ENCODE measurements around the gene KDELR3. TPM values are rescaled to one million over a fixed set of nuclear protein-coding genes. Genes with fewer than 3 reads are reported as not detected.

The KDELR3 gene
- total RNA-seq, 1 donor from 2014 or later: not detected

DNA sequence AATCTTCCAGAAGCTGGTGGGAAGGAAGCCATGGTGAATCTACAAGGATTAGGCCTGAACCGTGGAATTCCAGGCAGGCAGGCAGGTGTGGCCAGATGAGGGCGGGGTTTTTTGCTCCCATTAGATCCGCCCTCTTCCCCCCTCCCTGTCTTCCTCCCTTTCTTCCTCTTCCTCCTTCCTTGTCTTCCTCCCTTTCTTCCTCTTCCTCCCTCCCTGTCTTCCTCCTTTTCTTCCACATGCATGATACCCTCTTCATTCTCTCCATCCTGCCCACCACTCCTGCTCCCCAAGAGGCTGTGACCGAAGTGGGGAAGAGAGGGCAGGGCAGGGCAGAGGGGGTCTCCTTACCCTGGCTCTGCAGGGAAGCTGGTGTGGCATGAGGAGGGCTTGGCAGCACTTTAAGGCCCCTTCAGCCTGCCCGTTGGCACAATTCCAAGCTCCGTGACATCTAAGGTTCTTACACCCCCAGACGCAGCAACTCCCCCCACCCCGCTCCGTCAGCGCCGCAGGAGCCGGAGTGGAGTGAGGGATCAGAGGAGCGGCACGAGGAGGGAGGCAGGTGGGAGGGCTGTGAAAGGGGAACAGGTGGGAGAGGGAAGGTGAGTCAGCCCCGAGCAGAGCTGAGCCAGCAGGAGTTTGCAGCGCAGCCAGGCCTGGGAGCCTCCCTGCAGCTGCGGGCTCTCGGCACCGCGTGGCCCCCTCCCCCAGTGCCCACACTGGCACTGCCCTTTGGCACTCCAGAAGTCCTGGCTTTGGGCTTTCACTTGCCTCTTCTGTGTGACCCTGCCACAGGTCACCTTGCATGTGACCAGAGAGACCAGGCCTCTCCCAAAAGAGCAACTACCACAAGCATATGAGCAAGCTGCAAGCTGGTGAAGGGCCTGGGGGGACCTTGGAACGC lies 45.0 kb upstream of the KDELR3 start:
- H3K27me3 Mint-ChIP-seq (ENCODE audit: unreplicated experiment): peaks cover 3% of the 10 kb centered on the region
- no peak overlapping the region for H3K4me3 Mint-ChIP-seq (ENCODE audit: unreplicated experiment)
- H3K9me3 Mint-ChIP-seq (ENCODE audit: unreplicated experiment): peaks cover 2% of the 10 kb centered on the region
- no peaks in the 10 kb centered on the region for H3K36me3 Mint-ChIP-seq (ENCODE audit: unreplicated experiment)
- no peak overlapping the region for H3K27ac Mint-ChIP-seq (ENCODE audit: unreplicated experiment)
- no peaks in the 10 kb centered on the region for H3K4me1 Mint-ChIP-seq (ENCODE audit: low read depth, unreplicated experiment)
- TF ChIP-seq, protein P1, sequence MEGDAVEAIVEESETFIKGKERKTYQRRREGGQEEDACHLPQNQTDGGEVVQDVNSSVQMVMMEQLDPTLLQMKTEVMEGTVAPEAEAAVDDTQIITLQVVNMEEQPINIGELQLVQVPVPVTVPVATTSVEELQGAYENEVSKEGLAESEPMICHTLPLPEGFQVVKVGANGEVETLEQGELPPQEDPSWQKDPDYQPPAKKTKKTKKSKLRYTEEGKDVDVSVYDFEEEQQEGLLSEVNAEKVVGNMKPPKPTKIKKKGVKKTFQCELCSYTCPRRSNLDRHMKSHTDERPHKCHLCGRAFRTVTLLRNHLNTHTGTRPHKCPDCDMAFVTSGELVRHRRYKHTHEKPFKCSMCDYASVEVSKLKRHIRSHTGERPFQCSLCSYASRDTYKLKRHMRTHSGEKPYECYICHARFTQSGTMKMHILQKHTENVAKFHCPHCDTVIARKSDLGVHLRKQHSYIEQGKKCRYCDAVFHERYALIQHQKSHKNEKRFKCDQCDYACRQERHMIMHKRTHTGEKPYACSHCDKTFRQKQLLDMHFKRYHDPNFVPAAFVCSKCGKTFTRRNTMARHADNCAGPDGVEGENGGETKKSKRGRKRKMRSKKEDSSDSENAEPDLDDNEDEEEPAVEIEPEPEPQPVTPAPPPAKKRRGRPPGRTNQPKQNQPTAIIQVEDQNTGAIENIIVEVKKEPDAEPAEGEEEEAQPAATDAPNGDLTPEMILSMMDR (IDR thresholded peaks at IDR 0.05; ENCODE audit: partially characterized antibody, unreplicated experiment): no peak
- DNase-seq: no peak

DNA sequence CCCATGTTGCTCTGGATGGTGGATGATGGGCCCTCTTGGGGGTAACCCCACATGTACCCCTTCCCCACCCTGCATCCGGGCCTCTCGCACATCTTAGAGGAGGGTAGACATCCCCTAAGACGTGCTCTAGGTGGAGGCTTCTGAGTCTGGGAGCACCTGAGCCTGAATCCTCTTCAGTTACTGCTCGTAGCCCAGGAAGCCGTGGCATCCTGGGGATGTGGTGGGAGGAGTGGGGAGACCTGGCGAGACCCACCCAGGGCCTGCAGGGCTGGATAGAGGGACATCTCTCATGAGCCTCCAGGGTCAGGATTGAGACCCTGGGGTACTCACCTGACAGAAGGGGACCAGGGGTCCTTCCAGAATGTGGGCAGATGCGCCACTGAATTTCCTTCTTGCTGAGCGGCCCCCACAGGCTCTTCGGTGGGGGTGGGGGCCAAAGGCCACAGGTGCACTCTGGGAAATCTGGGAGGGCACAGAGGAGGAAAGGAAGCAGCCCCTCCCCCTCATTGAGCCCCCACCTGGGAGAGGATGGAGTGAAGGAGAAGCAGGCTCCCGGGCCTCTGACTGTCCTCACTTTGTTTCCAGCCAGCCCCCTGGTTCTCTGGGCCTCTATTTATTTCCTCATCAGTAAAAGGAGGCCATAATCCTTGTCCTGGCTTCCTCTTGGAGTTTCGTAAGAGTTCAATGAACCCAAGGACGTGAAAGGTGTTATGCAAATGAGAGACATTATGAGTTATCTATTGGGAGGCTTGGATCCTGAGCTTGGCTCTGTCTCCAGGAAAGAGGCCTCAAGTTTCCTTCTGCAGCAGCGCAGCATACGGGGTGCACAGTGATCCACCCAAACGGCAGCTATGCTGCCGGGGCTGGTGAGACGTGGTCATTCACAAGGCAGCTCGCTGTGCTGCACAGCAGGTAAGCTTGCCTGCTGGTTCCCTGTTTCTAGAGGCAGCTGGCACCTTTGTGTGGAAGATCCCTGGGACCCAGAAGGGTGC lies 44.1 kb upstream of the KDELR3 start:
- Mint-ChIP-seq H3K4me3 (ENCODE audit: unreplicated experiment) (no peak overlapping the region), H3K27ac (ENCODE audit: unreplicated experiment) (no peak overlapping the region), H3K36me3 (ENCODE audit: unreplicated experiment) (no peaks in the 10 kb centered on the region), H3K9me3 (ENCODE audit: unreplicated experiment) (peaks cover under 1% of the 10 kb centered on the region), H3K27me3 (ENCODE audit: unreplicated experiment) (peaks cover 2% of the 10 kb centered on the region), H3K4me1 (ENCODE audit: low read depth, unreplicated experiment) (no peaks in the 10 kb centered on the region)
- no peak for DNase-seq
- TF ChIP-seq, protein P1 (IDR thresholded peaks at IDR 0.05; ENCODE audit: partially characterized antibody, unreplicated experiment): no peak

DNA sequence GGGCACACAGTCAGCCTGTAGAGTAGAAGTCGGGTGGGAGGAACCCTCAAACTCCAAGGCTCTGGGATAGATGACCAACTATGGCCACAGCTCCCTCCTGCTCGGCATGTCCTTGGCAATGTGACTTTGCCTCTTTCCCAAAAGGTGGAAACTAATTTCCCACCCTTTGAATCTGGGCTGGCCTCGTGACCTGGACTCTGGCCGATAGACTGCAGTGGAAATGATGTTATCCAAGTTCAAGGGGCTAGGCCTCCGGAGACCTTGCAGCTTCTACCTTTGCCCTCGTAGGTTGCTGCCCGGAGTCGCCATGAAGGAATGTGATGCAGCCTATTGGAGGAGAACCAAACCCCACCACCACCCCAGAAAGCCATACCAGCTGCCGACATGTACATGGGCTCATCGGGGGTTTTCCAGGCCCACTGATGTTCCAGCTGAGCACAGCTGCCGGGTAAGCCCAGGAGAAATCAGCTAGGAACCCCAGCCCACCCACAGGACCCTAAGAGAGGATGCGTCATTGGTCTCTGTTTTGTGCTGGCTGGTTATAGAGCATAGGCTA lies 43.3 kb upstream of the KDELR3 start:
- DNase-seq: no peak
- H3K9me3 Mint-ChIP-seq (ENCODE audit: unreplicated experiment): no peaks in the 10 kb centered on the region
- no peak overlapping the region for H3K27ac Mint-ChIP-seq (ENCODE audit: unreplicated experiment)
- TF ChIP-seq, protein P1 (IDR thresholded peaks at IDR 0.05; ENCODE audit: partially characterized antibody, unreplicated experiment): no peak
- peaks cover 2% of the 10 kb centered on the region for H3K4me1 Mint-ChIP-seq (ENCODE audit: low read depth, unreplicated experiment)
- no peaks in the 10 kb centered on the region for H3K27me3 Mint-ChIP-seq (ENCODE audit: unreplicated experiment)
- H3K4me3 Mint-ChIP-seq (ENCODE audit: unreplicated experiment): no peak overlapping the region
- H3K36me3 Mint-ChIP-seq (ENCODE audit: unreplicated experiment): no peaks in the 10 kb centered on the region

DNA sequence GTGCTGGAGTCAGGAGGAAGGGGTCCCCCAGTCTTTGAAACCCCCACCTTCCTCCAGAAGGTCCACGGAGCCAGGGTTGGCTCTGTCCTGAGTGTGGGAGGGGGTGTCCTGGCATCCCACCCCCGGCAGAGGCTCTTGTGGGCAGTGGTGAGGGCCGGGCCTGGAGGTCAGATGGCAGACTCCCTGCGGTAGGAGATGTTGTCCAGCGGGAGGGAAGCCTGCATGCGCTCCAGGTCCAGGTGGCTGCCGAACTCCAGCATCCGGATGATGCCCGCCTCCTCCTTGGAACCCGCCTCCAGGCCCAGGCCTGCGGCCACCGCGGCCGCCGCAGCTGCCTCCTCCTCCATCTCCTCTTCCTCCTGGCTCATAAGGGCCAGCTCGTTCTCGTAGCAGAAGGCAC lies 41.3 kb upstream of the KDELR3 start:
- Mint-ChIP-seq H3K27me3 (ENCODE audit: unreplicated experiment) (no peaks in the 10 kb centered on the region), H3K36me3 (ENCODE audit: unreplicated experiment) (no peaks in the 10 kb centered on the region), H3K27ac (ENCODE audit: unreplicated experiment) (no peak overlapping the region), H3K4me3 (ENCODE audit: unreplicated experiment) (no peak overlapping the region), H3K4me1 (ENCODE audit: low read depth, unreplicated experiment) (peaks cover 2% of the 10 kb centered on the region), H3K9me3 (ENCODE audit: unreplicated experiment) (no peaks in the 10 kb centered on the region)
- DNase-seq: no peak
- TF ChIP-seq, protein P1 (IDR thresholded peaks at IDR 0.05; ENCODE audit: partially characterized antibody, unreplicated experiment): no peak
